ENCODE results near the gene UPF1. TPM values are rescaled to one million over a fixed set of nuclear protein-coding genes. Genes with fewer than 3 reads are reported as not detected.

The UPF1 gene
- total and polyA plus RNA-seq, 12 donors, result 27.6 to 141 (median 72.3) TPM

DNA sequence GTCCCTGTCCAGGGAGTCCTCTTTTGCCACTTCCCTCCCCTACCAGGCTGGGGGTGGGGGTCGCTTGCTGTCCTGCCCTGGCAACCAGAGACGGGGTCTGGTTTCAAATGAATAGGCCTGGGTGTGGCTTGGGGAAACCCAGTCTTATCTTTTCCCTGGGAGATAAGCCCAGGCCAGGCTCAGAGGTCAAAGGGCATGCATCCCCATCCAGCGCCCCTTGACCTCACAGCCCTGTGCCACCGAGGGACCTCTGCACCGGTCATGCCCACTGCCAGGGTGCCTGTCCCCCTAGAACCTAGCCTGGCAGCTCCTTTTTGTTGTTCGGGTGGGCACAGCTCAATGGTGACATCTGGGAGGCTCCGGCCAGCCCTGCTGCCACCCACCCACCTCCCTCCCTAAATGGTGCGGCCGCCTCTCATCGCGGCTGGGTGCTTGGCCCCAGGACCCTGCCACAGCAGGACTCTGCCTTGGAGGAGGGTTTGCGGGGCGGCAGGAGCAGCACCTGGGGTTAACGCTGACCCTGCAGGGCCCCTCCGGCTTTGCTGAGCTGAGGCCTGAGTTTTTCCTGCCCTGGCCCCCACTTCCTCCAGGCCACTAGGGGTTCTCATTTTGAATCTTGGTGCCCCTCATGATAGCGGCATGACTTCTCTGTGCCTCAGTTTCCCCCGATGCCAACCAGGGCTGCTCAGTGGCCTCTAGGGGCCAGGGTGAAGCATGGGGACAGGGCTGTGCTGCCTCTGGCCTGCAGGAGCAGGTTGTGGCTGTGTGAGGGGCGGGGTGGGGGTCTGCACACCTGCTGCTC, 67.0 kb downstream of the UPF1 start:
- H3K9me3 ChIP-seq (replicated peaks in 1 of 3), result no peaks in the 10 kb centered on the region
- intact Hi-C loops (cut with DNase I), result loop anchor here in 1 of 2 donors (10.0 kb wide), 1 partner anchor 86 kb away; no protein-coding TSS in a partner anchor
- TF ChIP-seq POLR2A (IDR thresholded peaks at IDR 0.05), result no peak
- TF ChIP-seq, protein P1, sequence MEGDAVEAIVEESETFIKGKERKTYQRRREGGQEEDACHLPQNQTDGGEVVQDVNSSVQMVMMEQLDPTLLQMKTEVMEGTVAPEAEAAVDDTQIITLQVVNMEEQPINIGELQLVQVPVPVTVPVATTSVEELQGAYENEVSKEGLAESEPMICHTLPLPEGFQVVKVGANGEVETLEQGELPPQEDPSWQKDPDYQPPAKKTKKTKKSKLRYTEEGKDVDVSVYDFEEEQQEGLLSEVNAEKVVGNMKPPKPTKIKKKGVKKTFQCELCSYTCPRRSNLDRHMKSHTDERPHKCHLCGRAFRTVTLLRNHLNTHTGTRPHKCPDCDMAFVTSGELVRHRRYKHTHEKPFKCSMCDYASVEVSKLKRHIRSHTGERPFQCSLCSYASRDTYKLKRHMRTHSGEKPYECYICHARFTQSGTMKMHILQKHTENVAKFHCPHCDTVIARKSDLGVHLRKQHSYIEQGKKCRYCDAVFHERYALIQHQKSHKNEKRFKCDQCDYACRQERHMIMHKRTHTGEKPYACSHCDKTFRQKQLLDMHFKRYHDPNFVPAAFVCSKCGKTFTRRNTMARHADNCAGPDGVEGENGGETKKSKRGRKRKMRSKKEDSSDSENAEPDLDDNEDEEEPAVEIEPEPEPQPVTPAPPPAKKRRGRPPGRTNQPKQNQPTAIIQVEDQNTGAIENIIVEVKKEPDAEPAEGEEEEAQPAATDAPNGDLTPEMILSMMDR (IDR thresholded peaks at IDR 0.05), result no peak
- peaks cover 0 to 6% of the 10 kb centered on the region in 2 donors for H3K4me1 ChIP-seq (replicated peaks in 1 of 2)
- H3K27ac ChIP-seq, result no peak overlapping the region
- 38 to 81% (median 78%) methylated on average over 4 to 18 of the region's 18 CpGs for WGBS, 4 donors
- peaks cover 5% of the 10 kb centered on the region for H3K27me3 ChIP-seq
- H3K36me3 ChIP-seq (replicated peaks in 1 of 2), result peaks cover 0 to 26% of the 10 kb centered on the region in 2 donors
- H3K4me3 ChIP-seq, result no peak overlapping the region
- no peak for DNase-seq

DNA sequence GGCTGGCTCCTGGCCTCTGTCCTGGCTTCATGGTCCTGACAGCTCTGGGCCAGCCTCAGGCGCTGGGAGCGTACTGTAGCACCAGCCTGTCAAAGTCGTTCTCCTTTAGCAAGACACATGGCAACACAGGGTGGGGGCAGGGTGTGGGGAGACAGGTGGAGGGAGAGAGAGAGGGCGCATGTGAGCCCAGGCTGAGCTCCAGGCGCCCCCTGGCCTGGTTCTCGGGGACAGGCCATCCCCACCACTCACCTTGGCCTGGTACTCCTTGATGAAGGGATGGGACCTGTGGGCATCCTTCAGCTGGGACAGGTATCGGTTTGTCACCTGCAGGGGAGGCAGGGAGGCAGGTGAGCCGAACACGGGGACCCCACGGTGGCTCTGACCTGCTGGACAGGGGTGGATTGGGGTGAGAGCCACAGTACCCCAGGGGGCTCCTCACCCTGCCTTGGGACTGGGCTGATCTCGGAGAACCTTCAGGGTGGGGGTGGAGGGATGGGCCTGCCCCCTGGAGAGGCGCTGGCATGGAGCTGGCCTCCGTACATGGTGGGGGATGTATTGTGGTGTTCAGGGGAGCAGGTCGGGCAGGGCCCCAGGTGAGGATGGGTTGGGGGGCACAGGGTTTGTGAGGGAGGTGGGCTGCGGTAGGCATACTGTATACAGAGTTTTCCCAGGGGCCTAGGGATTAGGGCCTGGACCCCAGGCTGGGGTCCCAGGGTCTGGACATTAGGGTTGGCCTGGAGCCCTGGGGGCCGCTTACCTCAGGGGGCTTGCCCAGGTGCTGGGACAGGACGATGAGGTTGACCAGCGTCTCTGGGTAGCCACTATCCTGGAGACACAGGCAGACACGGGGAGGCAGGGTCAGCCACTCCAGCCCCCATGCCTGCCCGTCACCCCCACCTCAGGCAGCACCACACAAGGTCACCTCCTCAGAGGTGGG, 68.1 kb downstream of the UPF1 start:
- WGBS, 4 donors, result 85 to 96% (median 92%) methylated on average over 8 to 20 of the region's 20 CpGs
- Histone ChIP-seq H3K27ac (no peak overlapping the region), H3K9me3 (replicated peaks in 1 of 3) (no peaks in the 10 kb centered on the region), H3K4me3 (no peak overlapping the region), H3K4me1 (replicated peaks in 1 of 2) (peaks cover 0 to 6% of the 10 kb centered on the region in 2 donors), H3K27me3 (no peaks in the 10 kb centered on the region), H3K36me3 (replicated peaks in 1 of 2) (peaks cover 0 to 30% of the 10 kb centered on the region in 2 donors)
- TF ChIP-seq, protein P1 (IDR thresholded peaks at IDR 0.05), result no peak
- no peak for TF ChIP-seq POLR2A (IDR thresholded peaks at IDR 0.05)
- DNase-seq, result no peak
- intact Hi-C loops (cut with DNase I), result loop anchor here in 1 of 2 donors (10.0 kb wide), 1 partner anchor 85 kb away; no protein-coding TSS in a partner anchor

DNA sequence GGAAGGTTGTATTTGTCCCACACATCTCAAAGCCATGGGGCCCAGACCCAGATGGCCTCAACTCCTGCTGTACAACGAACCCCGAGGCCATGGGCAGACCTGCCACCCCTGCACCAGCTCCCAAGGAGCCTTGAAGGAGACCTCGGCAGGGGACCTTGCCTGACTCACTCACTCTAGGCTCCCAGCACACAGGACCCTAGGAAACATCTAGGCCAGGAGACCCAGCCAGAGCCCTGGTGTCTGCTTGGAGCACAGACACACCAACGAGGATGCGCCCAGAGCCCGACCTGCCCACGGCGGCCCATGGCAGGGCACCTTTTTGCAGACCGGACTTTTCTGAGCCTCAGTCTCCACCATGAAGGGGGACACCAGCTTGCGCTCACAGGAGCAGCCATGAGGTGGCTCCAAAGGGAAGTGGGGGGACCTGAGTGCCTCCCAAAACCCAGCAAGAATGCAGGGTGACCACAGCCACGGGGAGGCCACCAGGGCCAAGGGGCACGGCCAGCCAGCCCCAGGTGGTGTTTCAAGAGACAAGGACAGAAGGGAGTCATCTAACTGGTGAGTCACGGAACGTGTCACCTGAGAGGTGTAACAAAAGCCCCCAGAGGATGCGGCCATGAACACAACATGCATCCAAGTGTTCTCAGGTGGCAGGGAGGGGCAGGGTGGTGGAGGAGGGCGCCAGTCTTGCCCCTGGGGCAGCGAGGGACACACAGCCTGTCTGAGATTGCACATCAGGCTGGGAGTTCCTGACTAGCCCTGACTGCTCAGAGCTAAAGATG, 69.1 kb downstream of the UPF1 start:
- Histone ChIP-seq H3K36me3 (replicated peaks in 1 of 2) (peaks cover 0 to 40% of the 10 kb centered on the region in 2 donors), H3K4me3 (no peak overlapping the region), H3K9me3 (replicated peaks in 1 of 3) (no peaks in the 10 kb centered on the region), H3K4me1 (replicated peaks in 1 of 2) (peaks cover 1 to 2% of the 10 kb centered on the region in 2 donors), H3K27ac (no peak overlapping the region), H3K27me3 (no peaks in the 10 kb centered on the region)
- 84 to 99% (median 88%) methylated on average over 11 to 17 of the region's 17 CpGs for WGBS, 4 donors
- TF ChIP-seq, protein P1 (IDR thresholded peaks at IDR 0.05), result no peak
- TF ChIP-seq POLR2A (IDR thresholded peaks at IDR 0.05), result no peak
- no peak for DNase-seq
- intact Hi-C loops (cut with DNase I), result no loop called here

Data from adrenal gland (tissue), 12 donors.